GM21825 (cell line): ENCODE results near the gene PKD2L2.
A peak's percentile ranks its signal among the peaks of the same experiment; 100 is the strongest.
"Not testable (repeated sequence)": the region's sequence is repeated elsewhere in the genome, so short reads cannot be mapped to it uniquely, and the experiment has no call there.

Experiments used
- ATAC-seq: cut with Tn5 transposase; IDR thresholded peaks from one replicate; pipeline ENCODE4 v1.9.1; 2021; ENCODE audit warnings: mild to moderate bottlenecking, moderate library complexity; ENCODE audit not compliant: unreplicated experiment

Gene PKD2L2

GRCh38 chr5:137888863-137889759 lies at the start of gene PKD2L2:
Gene PKD2L2, plus strand, starts transcription at chr5:137889457. Its CDS starts 35 bp downstream, at chr5:137889492.
- peak; percentile 96 for ATAC-seq

GRCh38 chr5:137842296-137842695 lies 47.0 kb upstream of the PKD2L2 start:
- no peak for ATAC-seq

GRCh38 chr5:137843676-137844299 lies 45.5 kb upstream of the PKD2L2 start:
- ATAC-seq, result no peak

- ATAC-seq, result no peak
Measured at GRCh38 chr5:137845472-137845871, 43.8 kb upstream of the PKD2L2 start.

- ATAC-seq, result peak; percentile 58
Measured at GRCh38 chr5:137847687-137848086, 41.6 kb upstream of the PKD2L2 start.

- not testable (repeated sequence) for ATAC-seq
Measured at GRCh38 chr5:137853165-137853564, 36.1 kb upstream of the PKD2L2 start.

DNA sequence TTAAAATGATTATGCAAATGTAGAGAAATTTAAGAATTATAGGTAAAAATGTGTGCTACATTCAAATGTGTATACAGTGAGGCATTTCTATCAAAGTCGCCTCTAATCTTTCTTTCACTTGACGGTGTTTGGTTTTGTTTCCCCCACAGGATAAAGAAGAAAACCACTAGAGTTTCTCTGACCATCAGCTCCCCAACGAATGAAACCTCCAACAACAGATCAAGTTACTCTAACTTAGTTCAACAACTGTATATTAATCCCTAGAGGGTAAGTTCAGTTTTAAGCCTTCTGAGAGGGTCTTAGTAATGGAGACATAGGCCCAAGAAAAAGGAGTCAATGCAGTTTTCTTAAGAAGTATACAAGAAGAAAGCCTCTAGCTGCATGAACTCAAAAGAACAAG lies 33.1 kb upstream of the PKD2L2 start:
- no peak for ATAC-seq

DNA sequence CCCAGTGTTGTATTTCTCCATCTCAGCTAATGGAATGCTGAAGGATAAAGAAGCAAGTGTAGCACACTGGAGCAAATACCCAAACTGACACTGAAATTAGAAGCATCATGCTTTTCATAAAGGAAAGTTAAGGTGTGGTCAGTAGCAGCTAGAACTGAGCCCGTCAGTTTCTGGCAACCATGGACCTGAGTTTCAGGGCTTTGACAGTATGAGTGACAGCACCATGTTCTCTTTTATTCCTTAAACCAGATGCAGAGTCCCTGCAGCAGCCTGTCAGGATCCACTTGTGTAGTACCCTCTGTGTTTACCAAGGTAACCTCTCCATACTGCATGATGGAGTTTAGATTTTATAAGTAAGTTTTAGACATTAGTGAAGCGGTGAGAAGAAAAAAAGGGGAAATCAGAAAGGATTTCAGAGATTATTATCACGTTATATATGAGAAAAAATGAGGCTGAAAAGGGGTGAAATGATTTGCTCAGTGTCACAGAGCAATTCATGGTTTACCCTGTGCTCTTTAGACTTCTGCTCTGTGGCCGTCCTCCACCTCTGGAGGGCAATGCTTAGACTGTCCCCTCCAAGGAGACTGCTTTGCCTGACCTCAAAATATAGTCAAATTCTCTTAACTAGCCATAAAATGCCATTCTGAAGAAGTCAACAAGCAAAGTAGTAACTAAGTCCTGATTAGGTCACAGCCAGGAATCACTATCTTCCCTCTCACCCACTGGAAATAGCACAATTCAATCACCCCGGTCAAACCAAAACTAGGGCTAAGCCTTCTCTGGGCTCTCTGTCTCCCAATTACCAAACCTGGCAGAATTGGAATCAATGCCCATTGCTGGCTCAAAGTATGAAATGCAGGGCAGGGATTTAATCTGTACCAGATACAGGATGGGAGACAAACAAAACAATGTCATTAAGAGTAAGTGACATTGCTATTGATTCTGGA lies 32.1 kb upstream of the PKD2L2 start:
- ATAC-seq, result no peak

DNA sequence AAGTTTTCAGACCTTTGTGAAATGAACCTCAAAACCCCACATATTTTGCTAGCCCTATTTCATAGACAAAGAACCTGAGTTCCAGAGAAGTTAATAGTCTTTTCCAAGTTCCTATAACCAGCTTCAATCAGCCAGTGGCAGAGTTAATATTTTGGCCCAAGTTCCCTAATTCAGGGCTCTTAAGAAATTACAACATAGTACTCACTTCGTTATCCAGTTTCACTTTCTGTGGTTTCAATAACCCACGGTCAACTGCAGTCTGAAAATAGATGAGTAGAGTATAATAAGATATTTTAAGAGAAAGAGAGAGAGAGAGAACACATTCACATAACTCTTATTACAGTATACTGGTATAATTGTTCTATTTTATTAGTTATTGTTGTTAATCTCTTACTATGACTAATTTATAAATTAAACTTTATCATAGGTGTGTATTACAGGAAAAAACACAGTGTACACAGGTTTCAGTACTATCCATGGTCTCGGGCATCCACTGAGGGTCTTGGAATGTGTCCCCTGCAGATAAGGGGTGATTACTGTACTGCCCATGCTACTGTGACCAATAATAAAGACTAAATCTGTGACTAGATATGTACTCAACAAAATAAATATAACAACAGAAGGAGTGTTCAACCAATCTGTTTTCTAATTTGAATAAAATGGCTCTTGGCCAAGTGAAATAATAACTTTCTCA lies 30.9 kb upstream of the PKD2L2 start:
- ATAC-seq, result peak; percentile 80

GRCh38 chr5:137858954-137859353 lies 30.3 kb upstream of the PKD2L2 start:
- no peak for ATAC-seq

DNA sequence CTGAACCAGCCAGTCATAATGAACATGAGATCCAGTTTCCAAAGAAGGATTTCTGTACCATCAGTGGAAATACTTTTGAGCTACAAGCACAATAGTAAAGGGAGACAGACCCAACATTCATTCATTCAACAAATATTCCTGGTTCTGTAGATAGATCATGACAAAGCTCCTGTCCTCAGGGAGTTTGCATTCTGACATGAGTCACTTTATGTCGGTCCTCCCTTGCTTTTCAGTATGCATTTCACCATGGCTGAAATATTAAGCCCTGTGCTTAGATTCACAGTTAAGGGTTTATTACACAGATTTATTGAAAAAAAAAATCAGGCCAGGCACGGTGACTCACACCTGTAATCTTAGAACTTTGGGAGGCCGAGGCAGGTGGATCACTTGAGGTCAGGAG lies 27.0 kb upstream of the PKD2L2 start:
- no peak for ATAC-seq

DNA sequence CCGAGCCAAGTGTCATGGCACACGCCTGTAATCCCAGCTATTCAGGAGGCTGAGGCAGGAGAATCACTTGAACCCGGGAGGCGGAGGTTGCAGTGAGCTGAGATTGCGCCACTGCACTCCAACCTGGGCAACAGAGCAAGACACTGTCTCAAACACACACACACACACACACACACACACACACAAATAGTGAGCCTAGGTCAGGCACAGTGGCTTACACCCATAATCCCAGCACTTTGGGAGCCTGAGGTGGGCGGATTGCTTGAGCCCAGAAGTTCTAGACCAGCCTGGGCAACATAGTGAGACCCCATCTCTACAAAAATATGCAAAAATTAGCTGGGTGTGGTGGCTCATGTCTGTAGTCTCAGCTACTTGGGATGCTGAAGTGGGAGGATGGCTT lies 25.6 kb upstream of the PKD2L2 start:
- not testable (repeated sequence) for ATAC-seq

DNA sequence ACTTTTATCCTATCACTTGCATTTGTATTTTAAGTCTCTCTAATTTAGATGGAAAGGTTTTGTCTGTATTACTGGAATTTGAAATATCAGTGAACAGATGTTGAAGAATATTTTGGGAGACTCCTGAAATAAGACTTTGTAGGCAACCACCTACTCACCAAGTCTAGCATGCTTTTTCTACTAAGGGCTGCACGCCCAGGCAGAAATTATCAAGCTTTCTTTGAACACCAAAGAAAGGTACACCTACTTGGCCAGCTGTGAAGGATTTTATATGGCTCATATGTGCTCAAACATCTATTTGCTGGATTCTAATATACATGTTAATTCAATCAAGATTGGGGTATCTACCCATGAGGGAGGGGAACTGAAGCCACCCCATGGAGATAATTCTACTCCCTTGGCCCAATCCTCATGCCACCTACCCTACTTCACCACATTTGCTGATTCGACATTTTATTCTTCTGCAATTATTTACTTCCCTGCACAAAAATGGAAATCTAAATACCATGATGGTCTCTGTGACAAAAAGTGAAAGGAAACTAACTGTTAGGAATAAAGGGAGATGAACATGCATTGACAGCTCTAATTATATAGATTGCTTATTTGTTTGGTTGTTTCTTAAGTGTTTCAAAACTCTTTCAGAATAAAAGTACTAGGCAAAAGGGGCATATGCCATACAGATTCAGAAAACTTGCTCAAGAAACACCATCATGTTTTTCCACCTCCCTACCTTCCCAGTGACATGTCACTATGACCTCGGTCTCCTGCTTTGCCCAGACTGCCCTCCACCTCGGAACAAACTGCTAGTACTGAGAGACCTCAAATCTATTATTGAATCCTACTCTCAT lies 22.5 kb upstream of the PKD2L2 start:
- ATAC-seq, result no peak

GRCh38 chr5:137867664-137868063 lies 21.6 kb upstream of the PKD2L2 start, which contains the start of gene MYOT:
Gene MYOT, plus strand, starts transcription at chr5:137867860. Its CDS starts 2,792 bp downstream, at chr5:137870652.
- no peak for ATAC-seq

GRCh38 chr5:137870647-137871339 lies 18.5 kb upstream of the PKD2L2 start:
- no peak for ATAC-seq

DNA sequence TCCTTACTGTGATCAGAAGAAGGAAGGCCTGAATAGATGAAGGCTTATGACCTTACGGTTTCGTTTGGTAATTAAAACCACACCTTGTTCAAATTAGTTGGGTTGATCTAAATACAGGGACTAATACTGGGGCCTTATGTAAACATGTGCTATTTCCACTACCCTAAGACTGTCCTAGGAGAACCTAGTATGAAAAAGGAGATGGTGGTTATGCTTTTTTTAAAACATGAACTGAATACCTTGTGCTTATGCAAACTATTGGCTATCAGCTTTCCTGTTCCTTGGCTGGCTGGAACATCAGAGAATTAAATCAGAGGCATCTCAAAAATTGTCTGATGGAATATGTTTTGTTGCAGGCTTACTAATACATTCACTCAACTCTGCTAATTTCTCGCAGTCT lies 17.7 kb upstream of the PKD2L2 start:
- ATAC-seq, result no peak

DNA sequence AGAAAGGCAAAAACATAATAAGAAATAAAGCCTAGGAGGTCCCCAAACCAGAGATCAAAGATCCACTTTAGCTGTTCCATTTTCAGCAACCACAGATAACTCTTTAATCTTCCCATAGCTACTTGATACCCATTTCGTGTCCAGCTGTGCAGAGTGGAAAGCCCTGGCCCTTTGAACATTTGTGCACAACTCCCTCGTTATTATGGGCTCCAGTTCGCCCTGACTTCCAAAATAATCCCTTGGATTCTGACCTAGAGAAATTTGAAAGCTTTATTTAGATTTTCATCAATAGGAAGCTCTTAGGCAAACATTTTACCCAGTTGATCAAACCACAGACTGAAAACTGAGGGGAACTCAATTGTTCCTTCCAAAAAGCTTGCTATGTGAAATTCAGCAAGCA lies 16.8 kb upstream of the PKD2L2 start:
- no peak for ATAC-seq

DNA sequence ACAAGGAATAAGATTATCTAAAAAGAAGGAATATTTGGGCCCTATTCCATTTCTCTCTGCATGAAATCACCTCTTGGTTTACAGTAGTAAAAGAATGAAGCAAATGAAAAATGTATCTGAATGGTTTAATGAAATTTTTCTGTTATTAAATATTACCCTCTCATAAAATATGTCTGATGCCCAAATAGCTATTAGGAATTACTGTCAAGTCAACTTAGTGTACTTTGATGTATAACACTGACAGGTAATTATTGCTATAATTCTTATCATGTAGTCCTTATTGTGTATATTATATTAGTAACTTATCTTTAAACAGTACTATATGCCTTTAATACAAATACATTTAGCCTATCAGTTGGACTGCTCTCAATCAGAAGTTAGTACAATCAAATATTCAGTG lies 13.2 kb upstream of the PKD2L2 start:
- no peak for ATAC-seq

DNA sequence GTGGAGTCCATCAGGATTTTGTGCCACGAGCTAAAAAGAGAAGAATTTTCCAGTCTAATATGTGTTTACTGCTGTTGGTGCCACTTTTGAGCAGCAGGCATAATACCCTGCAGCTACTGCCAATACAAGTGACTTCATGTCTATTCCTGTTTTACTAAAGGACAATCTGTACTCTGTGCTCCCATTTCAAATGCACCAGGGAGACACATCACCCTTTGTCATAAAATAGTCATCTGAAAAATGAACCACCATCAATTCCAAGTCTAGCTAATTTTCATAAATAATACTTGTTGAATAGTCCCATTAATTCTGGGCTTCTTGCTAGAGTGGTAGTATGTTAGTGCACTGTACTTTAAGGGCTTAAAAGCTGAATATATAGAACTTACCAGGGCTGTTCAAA lies 8.9 kb upstream of the PKD2L2 start:
- ATAC-seq, result no peak
